Activated CD4-positive, alpha-beta T cell treated with anti-CD3 and anti-CD28 coated beads for 1 hour (primary cell): ENCODE measurements around the gene DERA.
A peak's percentile ranks its signal among the peaks of the same experiment; 100 is the strongest.
"Not testable (repeated sequence)": the region's sequence is repeated elsewhere in the genome, so short reads cannot be mapped to it uniquely, and the experiment has no call there.

Source experiments
- DNase-seq: peaks from one replicate; pipeline ENCODE4 v3.0.0-alpha.2; 2020

The DERA gene

DNA sequence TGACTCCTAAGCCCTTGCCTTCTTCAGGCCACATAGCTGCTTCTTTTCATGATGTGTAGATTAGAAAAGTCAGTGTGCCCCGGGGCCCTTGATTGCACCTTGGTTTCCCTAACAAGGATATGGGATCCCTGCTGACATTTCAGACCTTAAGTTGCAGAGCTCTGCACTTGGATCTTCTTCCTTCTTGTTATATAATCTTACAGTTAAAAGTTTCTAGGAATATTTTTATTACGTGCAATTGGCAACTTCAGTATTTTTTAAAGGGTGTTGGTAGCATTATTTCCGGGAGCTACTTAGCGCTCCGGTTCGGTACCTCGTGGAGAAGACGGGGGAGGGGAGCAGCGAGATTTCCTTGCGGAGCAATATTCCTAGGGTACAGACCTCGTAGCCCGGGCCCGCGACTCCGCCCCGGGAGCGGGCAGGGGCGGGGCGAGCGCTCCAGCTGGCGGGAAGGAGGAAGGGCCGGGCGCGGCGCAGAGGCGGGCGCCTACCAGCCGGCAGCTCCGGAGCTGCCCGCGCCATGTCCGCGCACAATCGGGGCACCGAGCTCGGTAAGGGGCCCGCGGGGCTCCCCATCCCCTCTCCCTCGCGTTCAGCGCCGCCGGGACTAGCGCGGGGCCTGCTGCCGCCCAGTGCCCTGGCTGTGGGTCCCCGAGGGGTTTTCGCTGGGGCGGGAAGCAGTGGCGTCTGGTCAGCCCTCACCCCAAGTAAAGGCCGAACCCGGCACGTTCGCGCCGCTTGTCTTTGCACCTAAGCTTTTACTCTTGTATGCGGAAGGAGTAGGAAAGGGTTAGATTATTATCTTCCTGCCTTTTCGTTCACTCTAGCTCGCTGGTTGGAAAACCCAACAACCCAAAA lies at the start of gene DERA:
Gene DERA (plus strand): TSS at position 469 of the 858 bp plus-strand sequence. CDS start 52 bp downstream, at position 521.
- DNase-seq: peak; percentile 47

DNA sequence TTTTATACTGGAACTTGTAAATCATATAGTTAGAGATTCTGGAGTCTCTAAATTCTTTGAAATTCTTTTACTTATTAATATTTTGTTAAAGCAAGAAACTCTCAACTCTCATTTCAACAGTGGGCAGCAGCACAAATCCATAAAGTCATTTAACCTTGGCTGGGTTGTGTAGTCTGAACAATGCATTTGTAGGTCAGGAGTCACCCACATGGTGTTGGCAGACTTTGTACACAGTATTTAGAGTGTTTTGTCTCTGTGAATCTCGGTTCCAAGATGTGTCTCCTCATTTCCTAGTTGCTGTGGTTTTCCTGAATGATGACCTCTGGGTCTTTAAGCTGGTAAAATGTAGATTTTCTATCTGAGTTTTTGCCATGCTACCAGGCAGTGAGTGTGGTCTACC lies 49.7 kb upstream of the DERA start:
- no peak for DNase-seq

- DNase-seq: no peak
Measured at GRCh38 chr12:15862840-15863239, 48.3 kb upstream of the DERA start.

DNA sequence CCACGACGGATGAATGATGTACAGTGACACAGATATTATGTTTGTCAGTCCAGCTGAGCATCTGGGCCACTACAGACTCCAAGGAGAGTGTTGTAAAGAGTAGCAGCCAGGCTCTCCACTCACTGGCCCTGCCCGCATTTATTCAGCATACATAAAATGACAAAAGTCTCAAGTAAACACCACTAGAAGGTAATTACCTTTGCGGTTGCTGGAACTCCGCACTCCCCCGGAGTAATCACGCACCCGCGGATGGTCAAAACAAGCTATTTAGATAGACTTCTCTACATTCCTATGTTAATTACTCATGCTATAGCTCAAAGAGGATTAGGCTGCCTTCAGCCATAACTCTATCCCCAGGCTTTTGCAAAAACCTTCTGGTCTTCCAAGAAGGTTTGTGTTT lies 47.8 kb upstream of the DERA start:
- DNase-seq: no peak

GRCh38 chr12:15863984-15864383 lies 47.1 kb upstream of the DERA start:
- DNase-seq: no peak

- no peak for DNase-seq
Measured at GRCh38 chr12:15868186-15868585, 42.9 kb upstream of the DERA start.

- no peak for DNase-seq
Measured at GRCh38 chr12:15873556-15873955, 37.6 kb upstream of the DERA start.

GRCh38 chr12:15874556-15875145 lies 36.5 kb upstream of the DERA start:
- DNase-seq: not testable (repeated sequence)

- DNase-seq: no peak
Measured at GRCh38 chr12:15875863-15876262, 35.3 kb upstream of the DERA start.

DNA sequence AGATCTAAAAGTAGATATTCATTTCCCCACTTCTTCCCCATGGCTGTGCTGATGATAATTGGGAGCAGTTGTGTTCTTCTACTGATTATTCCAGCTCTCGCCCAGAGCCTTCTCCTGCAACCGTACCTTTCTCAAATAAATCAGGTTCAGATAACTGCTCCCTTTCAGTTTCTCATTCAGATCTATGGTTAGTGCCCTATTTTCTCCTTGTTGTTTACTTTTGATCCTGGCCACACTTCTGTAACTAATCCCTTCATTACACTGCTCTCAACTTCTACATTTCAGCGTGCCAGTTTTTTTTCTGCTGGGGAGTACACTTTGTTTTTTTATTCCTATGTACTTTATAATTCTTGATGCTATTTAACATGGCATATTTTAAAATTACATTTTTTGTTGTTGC lies 31.7 kb upstream of the DERA start:
- no peak for DNase-seq

DNA sequence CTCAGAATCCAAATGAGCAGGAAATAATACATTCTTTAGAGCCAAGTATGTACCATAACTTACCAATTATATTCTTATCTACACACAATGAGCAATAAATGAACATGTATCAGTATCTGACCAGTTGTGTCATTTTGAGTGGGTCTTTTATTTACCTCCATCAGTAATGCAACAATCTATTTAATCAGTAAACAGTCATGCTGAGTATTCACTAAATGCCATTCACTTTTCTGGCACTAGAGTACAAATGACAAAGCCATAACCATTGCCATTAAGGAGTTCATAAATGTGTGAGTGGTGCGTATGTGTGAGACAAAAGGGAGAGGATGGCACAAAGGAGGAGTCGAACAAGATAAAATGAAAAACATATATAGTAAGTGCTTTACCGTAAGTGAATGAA lies 30.4 kb upstream of the DERA start:
- no peak for DNase-seq

- peak; percentile 95 for DNase-seq
Measured at GRCh38 chr12:15882118-15882971, 28.8 kb upstream of the DERA start, which contains the start of gene STRAP. Gene STRAP (plus strand): TSS chr12:15882387. CDS start chr12:15882708, 321 bp downstream.

GRCh38 chr12:15883536-15883935 lies 27.6 kb upstream of the DERA start:
- no peak for DNase-seq

DNA sequence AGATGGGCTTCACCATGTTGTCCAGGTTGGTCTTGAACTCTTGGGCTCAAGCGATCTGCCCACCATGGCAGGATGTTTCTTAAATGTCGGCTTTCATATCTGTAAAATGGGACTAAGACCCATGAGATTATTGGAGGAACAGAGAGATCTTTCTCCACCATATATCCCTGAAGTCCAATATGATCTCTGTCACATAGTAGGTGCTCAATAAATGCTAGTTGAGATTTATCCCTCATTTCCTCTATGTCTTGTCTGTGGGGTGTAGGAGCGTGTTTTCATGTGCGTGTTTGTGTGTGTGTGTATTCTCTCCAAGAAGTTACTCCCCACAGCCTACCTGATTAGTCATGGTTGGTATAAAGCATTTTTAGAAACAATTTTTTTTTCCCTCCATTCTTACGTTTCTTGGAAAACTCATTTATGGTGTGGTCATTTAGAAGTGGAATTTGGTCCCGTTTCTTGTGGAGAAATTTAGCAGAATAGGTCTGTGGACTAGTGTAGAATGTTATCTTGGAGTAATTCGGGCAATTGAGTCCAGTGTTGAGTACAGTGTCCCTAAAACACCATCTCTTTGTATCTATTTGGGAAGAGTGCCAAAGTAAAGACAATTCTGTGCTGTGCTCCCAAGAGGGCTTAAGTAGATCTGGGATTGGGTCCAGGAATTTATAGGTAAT lies 24.6 kb upstream of the DERA start:
- no peak for DNase-seq

DNA sequence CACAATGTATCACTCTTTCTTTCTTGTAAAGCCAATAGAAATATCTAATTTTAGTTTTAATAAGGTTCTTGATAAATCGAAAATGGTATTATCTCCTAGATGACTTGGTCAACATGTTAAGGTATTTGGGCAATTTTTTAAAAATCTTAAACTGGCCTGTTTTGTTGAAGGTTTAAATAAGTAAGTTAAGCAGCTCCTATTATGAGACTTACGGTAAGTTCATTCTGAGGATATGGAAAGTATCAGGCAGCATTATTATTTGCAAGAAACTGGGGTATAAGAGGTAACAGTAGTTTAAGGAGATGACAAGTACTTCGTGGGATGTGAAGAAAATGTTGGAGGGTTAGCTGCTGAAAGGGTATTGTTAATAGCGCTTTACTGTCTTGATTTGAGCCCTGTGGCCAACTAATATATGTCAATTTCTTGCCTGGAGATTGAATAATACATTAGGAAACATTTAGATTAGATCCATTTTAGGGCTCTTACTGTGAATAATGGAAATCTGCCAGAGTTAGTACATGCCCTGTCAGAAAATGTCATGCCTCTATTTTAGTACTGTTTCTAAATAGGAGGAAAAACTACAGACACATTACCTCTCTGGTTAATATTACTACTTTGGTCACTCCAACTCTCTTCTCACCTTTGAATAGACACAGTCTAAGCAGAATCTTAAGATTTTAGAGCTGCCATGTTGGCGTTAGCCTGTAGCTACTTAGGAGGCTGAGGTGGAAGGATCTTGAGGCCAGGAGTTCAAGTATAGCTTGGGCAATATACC lies 23.9 kb upstream of the DERA start:
- no peak for DNase-seq

- no peak for DNase-seq
Measured at GRCh38 chr12:15892645-15893259, 18.4 kb upstream of the DERA start.

- DNase-seq: no peak
Measured at GRCh38 chr12:15893260-15893659, 17.9 kb upstream of the DERA start.

DNA sequence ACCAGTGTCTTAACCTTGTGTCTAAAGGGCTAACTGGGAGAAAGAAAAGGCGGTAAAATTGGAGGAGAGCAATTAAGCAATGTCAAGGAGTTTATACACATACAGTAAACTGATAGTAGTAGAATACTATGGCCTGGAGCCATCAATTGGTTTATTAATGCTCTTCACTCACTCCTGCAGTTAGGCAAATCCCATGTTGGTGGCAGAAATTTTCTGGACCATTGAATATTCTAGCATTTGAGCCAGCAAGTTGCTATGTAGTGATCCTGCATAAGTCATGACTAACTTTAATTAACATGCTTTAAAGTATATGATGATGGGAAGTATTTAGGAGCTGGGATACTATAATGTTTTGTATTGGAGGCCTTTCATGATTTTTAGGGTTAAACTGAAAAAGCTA lies 14.3 kb upstream of the DERA start:
- no peak for DNase-seq

GRCh38 chr12:15897433-15897832 lies 13.7 kb upstream of the DERA start:
- DNase-seq: no peak

DNA sequence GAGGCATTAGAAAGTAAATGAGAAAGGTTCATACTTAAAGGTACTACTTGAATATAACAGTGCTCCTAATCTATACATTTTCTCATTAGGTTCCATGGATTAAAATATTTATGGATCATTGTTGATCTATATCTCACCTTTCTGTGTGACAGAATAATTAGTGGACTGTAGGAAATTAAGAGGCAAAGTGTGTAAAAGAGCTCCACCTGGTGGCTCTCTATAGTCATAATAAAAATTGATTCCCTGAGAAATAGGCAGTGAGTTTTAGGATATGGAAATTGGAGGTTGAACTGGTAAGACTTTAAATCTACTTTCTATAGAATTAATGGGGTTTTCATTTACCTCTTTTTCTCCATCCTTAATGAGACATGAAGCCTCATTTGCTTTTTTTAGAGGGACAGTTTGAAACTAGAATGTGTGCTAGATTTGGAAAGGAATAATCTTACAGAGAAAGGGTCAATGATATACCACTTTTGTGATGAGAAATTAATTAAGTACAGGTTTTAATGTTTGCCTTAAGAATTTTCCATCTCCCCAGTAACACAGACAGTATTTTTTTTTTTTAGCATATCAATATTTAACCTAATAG lies 11.8 kb upstream of the DERA start:
- DNase-seq: no peak

GRCh38 chr12:15904378-15904920 lies 6.7 kb upstream of the DERA start:
- DNase-seq: no peak
